Measurements from ENCODE around the gene MCUB. TPM values are rescaled to one million over a fixed set of nuclear protein-coding genes. Genes with fewer than 3 reads are reported as not detected.
A peak's percentile ranks its signal among the peaks of the same experiment; 100 is the strongest.

The MCUB gene
- total and polyA plus RNA-seq, 2 experiments from 2014 or later, result 6.2 to 9.9 TPM

DNA sequence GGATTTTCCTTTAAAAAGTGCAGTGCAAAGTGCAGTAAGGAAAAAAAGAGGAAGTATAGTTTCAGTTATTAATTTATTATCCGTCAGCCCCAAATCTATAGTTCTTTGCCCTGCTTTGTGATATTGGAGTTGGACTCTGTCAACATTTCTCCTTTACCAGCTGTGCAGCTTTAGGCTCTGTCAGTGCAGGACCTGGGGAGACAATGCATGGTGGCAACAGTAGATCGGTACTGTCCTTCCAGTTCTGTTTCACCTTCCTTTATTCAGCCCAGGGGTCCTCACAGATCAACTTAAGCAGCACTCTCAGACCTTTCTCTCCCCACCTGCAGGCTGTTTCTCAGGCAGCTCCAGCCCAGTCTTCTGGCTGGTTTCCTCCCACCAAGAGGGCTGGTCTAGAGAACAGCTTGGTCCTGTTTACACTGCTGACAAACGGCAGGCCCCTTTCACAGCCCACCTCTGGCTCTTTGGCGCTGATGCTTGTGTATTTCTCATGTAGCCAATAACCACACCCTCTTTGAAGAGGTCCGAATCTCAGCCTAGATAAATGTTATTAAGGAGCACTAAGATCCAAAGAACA, 71.6 kb downstream of the MCUB start:
- H3K4me1 ChIP-seq (ENCODE audit: insufficient read depth), result no peaks in the 10 kb centered on the region
- peak overlapping the region; percentile 33 for H2AFZ ChIP-seq
- no peaks in the 10 kb centered on the region for H4K20me1 ChIP-seq (ENCODE audit: insufficient read depth, poor library complexity, severe bottlenecking)
- H3K4me3 ChIP-seq, result no peak overlapping the region
- H3K4me2 ChIP-seq, result no peak overlapping the region
- 44% methylated on average over 5 of the region's 5 CpGs for WGBS (ENCODE audit: low lambda C conversion rate, missing lambda C conversion rate)
- DNase-seq (ENCODE audit: low spot score), result peak; percentile 13
- no peaks in the 10 kb centered on the region for H3K9me3 ChIP-seq (ENCODE audit: low read depth)
- no peak overlapping the region for H3K27ac ChIP-seq
- no peaks in the 10 kb centered on the region for H3K9me2 ChIP-seq (replicated peaks; ENCODE audit: insufficient read depth)
- TF ChIP-seq EZH2 (IDR thresholded peaks at IDR 0.05; ENCODE audit: borderline replicate concordance), result no peak
- TF ChIP-seq, protein P1, sequence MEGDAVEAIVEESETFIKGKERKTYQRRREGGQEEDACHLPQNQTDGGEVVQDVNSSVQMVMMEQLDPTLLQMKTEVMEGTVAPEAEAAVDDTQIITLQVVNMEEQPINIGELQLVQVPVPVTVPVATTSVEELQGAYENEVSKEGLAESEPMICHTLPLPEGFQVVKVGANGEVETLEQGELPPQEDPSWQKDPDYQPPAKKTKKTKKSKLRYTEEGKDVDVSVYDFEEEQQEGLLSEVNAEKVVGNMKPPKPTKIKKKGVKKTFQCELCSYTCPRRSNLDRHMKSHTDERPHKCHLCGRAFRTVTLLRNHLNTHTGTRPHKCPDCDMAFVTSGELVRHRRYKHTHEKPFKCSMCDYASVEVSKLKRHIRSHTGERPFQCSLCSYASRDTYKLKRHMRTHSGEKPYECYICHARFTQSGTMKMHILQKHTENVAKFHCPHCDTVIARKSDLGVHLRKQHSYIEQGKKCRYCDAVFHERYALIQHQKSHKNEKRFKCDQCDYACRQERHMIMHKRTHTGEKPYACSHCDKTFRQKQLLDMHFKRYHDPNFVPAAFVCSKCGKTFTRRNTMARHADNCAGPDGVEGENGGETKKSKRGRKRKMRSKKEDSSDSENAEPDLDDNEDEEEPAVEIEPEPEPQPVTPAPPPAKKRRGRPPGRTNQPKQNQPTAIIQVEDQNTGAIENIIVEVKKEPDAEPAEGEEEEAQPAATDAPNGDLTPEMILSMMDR (IDR thresholded peaks at IDR 0.05; ENCODE audit: poor library complexity), result no peak
- TF ChIP-seq EZH2phosphoT487 (IDR thresholded peaks at IDR 0.05; ENCODE audit: low read depth, severe bottlenecking, unreplicated experiment), result no peak
- no peaks in the 10 kb centered on the region for H3K79me2 ChIP-seq
- no peaks in the 10 kb centered on the region for H3K27me3 ChIP-seq
- H3K36me3 ChIP-seq (replicated peaks; ENCODE audit: insufficient read depth, low read depth), result no peaks in the 10 kb centered on the region

DNA sequence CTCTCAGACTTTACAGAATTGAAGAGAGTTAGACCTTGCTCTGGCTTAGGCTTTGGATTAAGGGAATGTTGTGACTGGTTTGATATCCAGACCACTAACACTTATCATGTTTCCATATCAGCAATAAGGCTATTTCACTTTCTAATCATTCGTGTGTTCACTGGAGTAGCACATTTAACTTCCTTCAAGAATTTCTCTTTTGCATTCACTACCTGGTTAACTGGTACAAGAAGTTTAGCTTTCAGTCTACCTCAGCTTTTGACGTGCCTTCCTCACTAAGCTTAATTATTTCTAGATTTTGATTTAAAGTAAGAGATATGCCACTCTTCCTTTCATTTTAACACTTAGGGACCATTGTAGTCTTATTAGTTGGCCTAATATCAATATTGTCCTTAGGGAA, 80.6 kb downstream of the MCUB start:
- 90% methylated on average over 2 of the region's 2 CpGs for WGBS (ENCODE audit: low lambda C conversion rate, missing lambda C conversion rate)
- Histone ChIP-seq H3K79me2 (no peaks in the 10 kb centered on the region), H3K27me3 (no peaks in the 10 kb centered on the region), H3K4me1 (ENCODE audit: insufficient read depth) (no peaks in the 10 kb centered on the region), H2AFZ (no peak overlapping the region), H3K4me2 (no peak overlapping the region), H4K20me1 (ENCODE audit: insufficient read depth, poor library complexity, severe bottlenecking) (no peaks in the 10 kb centered on the region), H3K36me3 (replicated peaks; ENCODE audit: insufficient read depth, low read depth) (no peaks in the 10 kb centered on the region), H3K27ac (no peak overlapping the region), H3K9me2 (replicated peaks; ENCODE audit: insufficient read depth) (no peaks in the 10 kb centered on the region), H3K9me3 (ENCODE audit: low read depth) (no peaks in the 10 kb centered on the region), H3K4me3 (no peak overlapping the region)
- DNase-seq (ENCODE audit: low spot score), result no peak
- TF ChIP-seq EZH2 (IDR thresholded peaks at IDR 0.05; ENCODE audit: borderline replicate concordance) (no peak), EZH2phosphoT487 (IDR thresholded peaks at IDR 0.05; ENCODE audit: low read depth, severe bottlenecking, unreplicated experiment) (no peak)
- TF ChIP-seq, protein P1 (IDR thresholded peaks at IDR 0.05; ENCODE audit: poor library complexity), result no peak

DNA sequence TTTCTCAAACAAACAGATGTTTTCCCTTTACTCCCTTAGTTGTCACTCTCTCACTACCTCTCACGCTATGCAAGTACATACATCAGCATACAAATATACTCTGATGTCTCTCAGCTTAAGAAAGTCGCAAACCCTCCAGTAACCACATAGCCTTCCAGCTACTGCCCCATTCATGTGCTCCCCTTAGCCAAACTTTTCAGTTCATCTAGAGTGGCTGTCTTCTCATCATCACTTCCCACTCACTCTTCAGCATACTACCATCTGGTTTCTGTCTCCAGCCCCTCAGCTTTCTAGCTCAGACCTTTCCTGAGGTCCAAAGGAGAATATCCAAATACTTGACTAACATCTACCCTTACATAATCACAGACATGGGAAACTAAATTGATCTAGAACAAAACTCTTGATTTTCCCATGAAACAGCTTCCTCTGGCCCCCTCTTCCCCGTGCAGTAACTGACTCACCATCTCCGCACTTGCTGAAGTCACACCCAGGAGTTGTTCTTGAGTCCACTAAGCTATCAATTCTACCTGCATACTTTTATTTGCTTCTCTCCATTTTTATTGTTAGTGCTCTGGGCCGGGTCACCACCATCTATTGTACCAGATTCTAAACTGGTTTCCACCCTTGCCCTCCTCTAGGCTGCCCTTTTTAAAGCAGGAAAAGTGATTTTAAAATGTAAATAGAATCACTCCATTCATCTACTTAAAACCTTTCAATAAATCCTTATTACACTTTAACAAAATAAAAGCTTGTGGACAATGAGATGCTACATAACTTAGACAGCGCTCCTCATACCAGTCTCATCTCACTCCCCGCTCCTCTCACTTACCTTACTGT, 86.0 kb downstream of the MCUB start:
- Histone ChIP-seq H3K27ac (no peak overlapping the region), H3K4me2 (no peak overlapping the region), H3K9me3 (ENCODE audit: low read depth) (peaks cover 4% of the 10 kb centered on the region), H2AFZ (no peak overlapping the region), H3K4me1 (ENCODE audit: insufficient read depth) (no peaks in the 10 kb centered on the region), H3K4me3 (no peak overlapping the region), H3K36me3 (replicated peaks; ENCODE audit: insufficient read depth, low read depth) (no peaks in the 10 kb centered on the region), H3K27me3 (no peaks in the 10 kb centered on the region), H4K20me1 (ENCODE audit: insufficient read depth, poor library complexity, severe bottlenecking) (no peaks in the 10 kb centered on the region), H3K9me2 (replicated peaks; ENCODE audit: insufficient read depth) (no peaks in the 10 kb centered on the region), H3K79me2 (no peaks in the 10 kb centered on the region)
- no peak for DNase-seq (ENCODE audit: low spot score)
- 79% methylated on average over 7 of the region's 7 CpGs for WGBS (ENCODE audit: low lambda C conversion rate, missing lambda C conversion rate)
- TF ChIP-seq EZH2 (IDR thresholded peaks at IDR 0.05; ENCODE audit: borderline replicate concordance) (no peak), EZH2phosphoT487 (IDR thresholded peaks at IDR 0.05; ENCODE audit: low read depth, severe bottlenecking, unreplicated experiment) (no peak)
- TF ChIP-seq, protein P1 (IDR thresholded peaks at IDR 0.05; ENCODE audit: poor library complexity), result no peak
